HG02763 (cell line): ENCODE data around the gene PTPRN2.

Source experiments
- ATAC-seq: cut with Tn5 transposase; IDR thresholded peaks from one replicate; pipeline ENCODE4 v1.9.1; 2021; ENCODE audit warnings: mild to moderate bottlenecking, moderate library complexity; ENCODE audit not compliant: unreplicated experiment

The PTPRN2 gene

DNA sequence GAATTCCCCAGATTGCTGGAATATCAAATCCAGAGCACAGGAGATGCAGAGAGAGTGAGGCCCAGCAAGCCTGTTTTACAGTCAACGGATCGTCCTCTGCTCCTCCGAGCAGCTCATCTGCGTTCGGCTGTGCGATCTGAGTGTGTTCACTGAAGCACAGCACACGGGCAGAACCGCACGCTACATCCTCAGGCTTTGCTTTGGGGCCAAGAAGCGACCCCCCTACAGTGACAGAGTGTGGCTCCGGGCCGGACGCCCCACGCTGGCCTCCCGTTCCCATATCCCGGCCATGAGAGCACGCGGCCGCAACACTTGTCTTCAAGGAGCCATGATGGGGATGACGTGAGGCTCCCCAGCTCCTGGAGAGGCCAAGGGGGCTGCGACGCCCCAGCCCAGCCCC is 819.4 kb downstream of the PTPRN2 start:
- no peak for ATAC-seq

DNA sequence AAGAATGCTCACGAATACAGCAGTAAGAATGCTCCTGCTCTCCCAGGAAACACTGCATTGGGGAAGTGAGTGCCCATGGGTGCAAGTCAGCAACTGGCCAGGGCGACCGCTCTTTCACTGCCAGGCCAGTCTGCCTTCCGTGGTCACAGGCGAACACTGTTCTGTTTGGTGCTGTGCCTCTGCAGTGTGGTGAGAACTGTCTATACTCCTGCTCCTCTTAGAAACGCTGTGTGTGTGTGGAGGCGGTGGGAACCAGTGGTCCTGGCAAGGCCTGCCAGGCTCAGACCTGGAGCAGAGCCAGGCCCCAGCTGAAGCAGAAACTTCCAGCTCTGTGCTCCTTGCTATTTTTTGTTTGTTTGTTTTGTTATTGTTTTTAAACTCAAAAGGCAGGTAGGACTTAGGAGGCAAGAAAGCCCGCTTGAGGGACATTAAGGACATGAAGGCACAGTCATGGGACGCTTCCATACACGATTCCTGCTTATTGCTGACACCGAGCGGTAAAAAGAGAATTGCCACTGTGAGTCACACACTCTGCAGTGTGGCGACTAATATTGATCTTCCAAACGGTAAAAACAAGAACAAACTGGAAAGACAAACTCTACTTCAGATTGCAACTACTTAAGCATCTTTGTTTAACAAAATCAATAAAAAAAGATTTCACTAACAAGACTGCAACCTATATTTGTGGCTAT is 820.0 kb downstream of the PTPRN2 start:
- no peak for ATAC-seq

DNA sequence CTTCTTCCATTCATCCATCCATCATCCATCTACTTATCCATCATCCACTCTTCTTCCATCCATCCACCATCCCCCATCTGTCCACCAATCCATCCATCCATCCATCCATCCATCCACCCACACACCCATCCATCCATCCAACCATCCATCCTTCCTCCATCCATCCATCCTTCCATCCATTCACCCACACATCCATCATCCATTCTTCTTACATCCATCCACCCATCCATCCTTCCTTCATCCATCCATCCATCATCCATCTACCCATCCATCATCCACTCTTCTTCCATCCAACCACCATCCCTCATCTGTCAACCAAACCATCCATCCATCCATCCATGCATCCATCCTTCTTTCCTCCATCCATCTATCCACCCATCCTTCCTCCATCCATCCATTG is 821.5 kb downstream of the PTPRN2 start:
- no peak for ATAC-seq

DNA sequence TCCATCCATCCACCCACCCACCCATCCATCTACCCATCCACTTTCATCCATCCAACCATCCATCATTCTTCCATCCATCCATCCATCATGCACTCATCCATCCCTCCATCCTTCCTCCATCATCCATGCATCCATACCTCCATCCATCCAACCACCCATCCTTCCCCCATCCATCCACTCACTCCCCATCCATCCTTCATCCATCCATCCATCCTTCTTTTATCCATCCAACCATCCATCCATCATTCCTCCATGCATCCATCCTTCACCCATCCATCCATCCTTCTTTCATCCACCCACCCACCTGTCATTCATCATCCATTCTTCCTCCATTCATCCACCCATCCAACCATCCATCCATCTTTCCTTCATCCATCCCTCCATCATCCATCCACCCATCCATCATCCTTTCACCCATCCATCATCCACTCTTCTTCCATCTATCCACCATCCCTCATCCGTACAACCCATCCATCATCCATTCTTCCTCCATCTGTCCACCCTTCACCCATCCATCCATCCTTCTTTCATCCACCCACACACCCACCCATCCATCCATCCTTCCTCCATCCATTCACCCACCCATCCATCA is 822.6 kb downstream of the PTPRN2 start:
- no peak for ATAC-seq

DNA sequence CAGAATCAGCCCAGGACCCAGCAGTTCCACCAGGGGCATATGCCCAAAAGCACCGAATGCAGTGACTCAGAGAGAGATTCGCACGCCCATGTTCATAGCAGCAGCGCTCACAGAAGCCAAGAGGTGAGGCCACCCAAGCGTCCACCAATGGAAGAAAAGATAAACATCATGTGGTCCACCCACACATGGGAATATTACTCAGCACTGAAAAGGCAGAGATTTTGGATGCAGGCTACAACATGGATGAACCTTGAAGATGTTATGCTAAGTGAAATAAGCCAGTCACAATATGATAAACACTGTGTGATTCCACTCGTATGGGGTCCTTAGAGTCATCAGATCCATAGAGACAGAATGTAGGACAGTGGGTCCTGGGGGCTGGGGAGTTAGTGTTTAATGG is 823.4 kb downstream of the PTPRN2 start:
- no peak for ATAC-seq

DNA sequence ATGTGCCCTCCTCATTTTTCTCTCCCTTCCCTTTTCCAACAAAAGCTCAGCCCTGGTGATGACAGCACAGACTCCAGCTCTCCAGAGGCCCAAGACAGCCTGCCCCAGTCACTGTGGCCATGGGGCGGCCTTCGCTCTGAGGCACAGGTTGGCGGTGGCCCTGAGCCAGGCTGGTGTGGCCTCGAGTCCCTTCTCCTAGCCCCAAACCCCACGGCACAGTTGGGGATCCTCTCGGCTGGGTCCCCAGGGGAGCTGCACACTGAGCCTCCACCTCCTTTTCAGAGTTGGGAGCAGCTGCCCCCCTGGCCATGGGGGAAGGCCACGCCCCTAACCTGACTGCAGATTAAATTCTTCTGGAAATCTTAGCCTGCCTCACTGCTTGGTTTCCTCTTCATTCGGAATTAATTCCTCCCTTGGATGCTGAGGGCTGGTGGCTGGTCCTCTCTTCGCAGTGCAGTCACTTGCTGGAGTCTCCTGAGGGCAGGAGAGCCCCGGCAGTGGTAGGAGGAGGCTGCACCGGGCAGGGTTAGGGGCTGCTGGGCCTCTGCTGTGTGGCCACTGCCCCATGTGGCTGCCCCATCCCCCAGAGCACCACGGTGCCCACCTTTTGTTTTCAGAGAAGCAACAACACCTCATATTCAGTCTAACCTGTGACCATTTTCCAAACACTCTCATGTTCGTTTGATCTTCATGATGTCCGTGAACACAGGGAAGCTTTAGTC is 824.2 kb downstream of the PTPRN2 start:
- ATAC-seq: no peak

DNA sequence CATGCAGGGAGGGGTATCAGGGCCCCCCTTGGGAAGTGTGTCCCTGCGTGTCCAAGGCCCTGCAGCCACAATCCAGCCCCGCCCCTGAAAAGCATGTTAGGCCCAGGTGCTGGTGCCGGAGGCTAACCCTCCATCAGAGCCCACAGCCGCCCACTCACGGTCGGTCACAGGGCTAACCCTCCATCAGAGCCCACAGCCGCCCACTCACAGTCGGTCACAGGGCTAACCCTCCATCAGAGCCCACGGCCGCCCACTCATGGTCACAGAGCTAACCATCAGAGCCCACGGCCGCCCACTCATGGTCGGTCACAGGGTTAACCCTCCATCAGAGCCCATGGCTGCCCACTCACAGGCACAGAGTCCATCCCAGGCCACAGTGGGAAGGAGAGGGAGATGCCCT is 824.8 kb downstream of the PTPRN2 start:
- no peak for ATAC-seq

DNA sequence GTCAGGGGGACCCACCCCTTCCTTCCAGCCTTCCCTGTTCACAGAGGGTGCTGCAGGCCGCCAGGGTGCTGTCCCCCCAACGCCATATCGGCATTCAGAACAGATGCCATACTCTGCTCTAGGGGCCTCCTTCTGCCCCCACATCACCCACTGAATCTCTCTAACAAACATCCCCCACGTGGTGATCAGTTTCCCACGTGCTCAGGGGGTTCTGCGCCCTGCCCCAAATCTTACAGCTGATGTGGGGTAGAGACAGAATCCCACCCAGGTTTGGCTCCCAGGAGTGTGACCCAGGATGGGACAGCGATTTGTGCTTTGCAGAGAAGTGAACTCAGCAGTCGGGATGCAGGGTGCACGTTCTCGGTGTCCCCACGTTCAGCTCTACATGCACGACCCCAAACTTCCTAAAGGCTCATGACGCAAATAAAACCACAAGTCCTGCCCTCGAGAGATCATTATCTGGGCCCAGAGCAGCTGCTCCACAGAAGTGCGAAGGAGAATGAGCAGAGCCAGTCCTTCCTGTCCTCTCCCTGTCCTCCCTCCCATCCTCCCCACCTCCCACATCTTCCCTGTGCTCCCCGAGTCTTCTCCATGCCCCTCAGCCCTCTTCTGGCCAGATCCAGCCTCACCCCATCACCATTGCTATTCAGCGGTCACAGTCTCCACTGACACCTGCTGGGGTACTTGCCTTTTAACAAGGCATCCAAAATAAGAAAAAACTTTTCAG is 827.5 kb downstream of the PTPRN2 start:
- no peak for ATAC-seq

DNA sequence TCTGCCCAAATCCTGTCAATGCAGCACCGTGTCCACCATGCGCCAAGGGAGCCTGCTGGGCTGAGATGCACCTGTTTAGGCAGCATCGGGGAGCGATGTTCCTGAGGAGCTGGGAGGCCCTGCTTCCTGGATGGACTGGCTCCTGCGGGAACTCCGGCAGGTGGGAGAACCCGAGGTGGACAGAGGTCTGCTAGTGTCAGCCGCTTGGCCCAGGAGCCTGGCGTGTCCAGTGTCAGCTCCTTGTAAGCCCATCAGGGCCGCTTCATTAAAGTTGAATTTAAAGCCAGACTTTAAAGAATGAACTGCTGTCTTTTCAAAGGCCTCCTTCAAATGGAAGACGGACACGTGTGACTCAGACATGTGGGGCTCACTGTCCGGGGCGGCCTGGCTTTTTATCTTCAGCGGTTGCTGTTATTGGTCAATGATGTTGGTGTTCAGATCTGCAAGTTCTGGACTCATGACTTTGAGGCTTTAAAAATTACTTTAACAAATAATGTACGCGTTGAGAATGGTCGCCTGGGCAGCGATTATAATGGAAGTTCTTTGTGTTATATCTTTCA is 828.3 kb downstream of the PTPRN2 start:
- ATAC-seq: no peak

DNA sequence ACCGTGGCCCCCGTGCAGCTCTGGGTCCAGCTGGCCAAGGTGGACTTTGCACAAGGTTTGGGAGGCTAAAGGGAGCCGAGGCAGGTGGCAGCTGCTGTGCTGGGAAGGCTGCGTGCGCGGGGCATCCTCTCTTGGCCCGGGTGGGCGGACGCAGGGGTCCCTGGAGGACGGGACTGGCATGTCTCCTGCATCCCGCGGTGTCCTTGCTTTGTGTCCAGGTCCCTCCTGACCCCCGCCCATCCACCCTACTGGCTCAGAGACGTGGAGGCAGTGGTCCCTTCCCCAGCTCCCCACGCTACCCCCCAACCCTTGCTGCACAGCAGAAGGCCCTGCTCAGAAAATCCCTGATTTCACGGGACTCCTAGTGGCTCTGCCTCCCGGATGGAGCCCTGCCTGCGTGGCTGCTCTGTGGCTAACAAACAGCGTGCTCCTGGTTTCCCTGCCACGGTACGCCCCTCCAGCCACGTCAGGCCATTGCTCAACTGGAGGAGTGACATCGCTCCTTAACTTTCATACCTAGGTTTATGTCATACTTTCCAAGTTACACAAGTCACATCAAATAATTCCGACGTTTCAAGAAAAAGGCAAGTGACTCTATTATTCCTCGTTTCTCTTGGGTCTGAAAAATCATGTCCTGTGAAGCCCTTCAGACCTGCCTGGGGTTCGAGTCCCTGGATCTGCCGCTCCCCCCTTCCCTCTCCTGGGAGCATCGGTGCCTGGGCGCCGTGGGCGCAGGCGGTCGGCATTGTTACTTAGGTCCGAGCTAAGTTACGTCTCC is 829.0 kb downstream of the PTPRN2 start:
- ATAC-seq: no peak

DNA sequence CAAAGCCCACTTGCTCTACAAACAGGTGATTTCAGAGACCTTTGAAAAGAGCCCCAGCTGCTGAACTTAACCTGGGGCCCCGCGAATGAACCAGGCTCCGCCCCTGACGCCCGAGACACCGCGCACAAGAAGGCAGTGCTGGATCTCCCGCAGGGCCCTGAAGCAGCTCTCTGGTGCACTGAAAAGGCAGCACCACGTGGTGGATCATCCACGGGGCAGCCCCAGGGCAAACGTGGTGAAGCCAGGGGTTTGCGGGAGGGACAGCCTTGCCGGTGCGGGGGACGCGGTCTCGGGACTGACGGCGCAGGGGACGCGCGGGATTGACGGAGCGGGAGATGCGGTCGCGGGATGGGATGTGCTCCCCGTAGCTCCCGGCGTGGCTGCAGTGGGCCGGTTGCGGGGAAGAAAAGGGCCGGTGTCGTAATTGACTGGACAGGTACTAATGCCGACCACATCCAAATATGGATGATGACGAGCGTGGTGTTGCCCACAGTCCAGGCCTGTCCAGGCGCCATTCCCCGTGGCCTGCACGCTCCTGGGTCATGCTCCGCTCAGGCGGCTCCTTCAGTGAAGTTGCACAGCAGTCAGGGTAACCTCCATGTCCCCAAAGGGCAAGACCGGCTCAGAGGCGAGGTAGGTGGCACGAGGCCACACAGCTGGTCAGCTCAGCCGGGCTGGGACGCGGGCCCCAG is 829.7 kb downstream of the PTPRN2 start:
- no peak for ATAC-seq

DNA sequence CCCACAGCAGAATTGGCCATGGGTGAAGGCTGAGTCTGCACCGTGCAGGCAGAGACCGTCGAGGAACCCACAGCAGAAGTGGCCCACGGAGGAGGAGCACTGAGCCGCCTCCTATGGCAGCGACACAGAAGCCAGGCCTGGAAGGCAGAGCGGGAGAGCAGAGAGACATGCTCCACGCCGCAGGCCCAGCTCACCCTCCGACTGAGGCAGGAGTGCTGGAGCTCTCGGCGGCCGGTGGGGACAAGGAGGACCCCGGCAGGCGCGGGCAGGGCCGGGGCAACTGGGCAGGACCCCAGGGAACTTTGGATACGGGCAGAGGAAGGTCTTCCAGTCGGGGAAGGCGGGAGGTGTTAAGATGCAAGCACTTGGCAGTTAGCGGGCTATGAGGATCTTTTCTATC is 830.4 kb downstream of the PTPRN2 start:
- no peak for ATAC-seq

DNA sequence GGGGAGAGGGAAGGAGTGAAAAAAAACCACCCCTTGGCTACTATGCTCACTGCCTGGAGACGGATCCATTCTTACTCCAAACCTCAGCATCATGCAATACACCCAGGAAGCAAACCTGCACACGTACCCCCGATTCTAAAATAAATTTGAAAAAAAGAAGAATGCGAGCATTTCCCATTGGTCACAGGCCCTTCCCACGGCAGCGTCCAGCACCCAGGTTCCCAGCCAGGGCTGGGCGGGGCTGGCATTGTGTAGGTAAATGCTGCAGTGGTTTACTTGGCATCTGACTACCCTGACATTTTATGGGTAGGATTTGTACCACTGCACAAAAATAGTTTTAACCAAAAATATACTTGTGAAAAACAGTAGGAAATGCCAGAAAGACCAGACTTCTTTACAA is 831.9 kb downstream of the PTPRN2 start:
- ATAC-seq: no peak

DNA sequence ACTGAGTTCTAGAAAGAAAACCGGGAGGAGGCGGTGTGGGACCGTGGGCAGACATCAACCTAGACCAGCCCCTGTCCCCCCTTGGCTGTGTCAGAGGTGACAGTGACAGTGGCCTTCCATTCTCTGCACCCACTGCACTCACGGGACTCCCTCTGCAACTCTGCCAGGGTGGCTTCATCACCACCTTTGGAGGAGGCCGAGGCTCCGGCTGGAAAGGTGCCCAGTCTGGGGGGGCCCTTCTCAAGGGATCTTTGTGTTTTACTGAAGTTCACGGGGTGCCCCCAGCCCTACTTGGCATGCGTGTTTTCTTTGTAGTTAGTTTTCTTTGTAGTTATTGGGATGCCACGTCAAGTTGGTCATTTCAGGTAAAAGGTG is 833.2 kb downstream of the PTPRN2 start:
- no peak for ATAC-seq

DNA sequence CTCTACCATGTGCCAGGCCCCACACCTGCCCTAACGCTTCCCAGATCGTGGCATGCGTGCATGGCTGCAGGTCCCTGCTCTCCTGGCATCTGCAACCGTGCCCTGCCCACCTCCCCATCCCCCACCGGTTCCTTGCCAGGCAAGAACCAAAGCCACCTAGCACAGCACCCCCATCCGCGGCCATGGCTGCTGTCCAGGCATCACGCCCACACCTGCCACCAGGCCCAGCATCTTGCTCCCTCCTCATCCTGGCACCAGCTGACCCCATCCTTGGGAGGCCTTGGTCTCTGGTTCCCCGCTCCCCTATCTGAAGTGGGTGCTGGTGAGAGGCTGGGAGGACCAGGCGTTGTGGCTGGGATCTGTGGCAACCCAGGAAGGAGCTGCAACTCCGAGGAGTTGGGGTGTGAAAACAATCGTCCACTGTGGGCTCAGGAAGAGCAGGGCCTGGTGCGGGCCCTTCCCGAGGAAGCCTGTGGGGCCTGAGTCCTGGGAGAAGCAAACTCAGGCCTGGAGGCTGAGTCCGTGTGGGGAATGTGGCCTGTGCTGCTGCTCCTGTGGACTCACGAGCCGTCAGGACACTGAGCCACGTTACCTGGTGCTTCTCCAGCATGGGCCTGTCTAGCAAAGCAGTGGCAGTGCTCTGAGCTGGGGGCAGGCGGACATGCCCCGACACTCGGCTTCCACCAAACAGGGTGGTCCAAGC is 833.8 kb downstream of the PTPRN2 start:
- ATAC-seq: no peak

DNA sequence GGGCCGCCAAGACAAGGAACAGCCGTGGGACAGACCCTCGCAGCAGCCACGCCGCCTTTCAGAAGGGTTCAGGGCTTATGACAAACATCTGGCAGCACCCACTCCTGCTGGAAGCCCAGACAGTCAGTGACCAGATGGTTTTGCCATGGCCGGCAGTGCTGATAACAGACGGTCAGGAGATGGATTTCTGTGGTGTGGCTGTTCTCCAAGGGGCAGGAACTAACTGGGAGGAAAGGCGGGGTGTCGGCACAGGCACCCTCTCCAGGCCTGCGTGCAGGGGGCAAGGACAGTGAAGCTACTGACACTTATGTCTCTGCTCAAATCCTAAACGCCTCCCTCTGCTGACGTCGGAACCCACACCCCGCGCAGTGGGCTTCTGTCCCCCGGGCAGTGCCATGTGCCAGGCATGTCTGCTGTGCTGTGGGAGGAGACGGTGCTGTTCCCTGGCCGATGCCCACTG is 834.8 kb downstream of the PTPRN2 start:
- no peak for ATAC-seq

DNA sequence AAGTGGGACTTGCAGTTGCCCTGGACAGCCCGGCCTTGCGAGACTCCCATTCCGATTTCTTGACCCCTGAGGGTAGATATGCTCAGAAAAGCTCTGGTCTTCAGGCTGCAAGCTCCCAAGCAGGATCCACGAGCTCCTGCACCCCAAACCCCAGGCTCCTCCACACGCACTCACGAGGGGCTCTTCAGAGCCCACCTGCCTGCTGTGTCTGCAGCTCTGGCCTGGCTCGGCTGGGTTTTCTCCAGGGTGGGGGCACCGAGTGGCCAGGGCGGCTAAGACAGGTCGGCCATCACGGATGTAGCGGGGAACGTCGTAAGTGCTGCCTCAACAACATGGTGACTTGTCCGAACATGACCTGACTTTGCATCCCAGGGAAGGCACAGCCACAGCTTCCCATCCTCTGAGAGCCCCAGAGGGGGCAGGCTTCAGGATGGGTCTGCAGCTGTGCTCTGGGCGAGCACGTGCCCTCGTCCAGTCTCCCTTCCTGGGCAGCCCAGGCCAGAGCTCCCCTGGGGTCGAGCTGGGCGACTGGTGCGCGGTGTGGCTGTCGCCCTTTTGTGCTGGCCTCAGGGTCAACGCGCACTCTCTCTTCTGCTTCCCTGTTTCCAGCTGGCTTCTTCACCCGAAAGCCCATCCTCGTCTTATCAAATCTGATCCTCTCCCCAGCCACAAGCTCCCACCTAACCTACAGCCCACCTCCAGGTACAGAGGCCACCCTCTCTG is 835.5 kb downstream of the PTPRN2 start:
- ATAC-seq: no peak

DNA sequence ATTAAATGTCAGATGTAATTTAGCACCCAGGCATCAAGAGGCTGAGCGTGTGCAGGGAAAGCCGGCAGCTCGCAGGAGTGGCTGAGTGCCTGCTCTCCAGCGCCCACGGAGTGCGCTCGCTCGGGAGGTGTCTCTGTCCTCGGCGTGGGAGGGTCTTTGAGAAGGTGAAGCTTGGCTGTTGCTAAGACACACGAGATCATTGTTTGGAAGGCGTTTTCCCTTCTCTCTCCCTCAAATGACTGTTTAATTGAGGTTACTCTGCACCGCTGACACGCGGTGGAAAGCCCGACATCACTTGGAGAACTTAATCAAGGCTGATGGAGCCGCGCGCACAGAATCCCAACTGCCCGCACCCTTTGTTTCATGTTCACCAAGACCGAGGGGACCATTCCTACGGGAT is 836.2 kb downstream of the PTPRN2 start:
- ATAC-seq: no peak

DNA sequence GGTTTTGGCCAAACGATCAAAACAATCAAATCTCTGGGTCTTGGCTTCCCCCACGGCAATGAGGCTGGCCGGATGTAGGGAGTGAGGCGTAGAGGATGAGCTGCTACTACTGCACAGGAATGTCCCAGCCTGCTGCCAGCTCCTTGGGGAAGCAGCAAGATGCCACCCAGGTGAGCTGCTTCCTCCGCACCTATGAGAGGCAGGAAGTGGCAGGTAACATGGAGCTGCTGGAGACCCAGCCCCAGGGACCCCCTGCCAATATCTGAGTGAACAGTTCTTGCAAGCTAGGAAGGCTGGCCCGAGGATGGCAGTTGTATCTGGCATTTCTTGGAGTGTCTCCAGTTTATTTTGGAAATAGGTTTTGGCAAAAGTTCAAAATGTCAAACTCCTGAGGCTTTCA is 837.3 kb downstream of the PTPRN2 start:
- no peak for ATAC-seq
